HG03575 (cell line): ENCODE measurements around the gene WDR59.
"Not testable (repeated sequence)": the region's sequence is repeated elsewhere in the genome, so short reads cannot be mapped to it uniquely, and the experiment has no call there.

Experiments
- ATAC-seq: cut with Tn5 transposase; IDR thresholded peaks from one replicate; pipeline ENCODE4 v1.9.1; 2021; ENCODE audit not compliant: unreplicated experiment, insufficient number of reproducible peaks, low FRiP score; ENCODE audit errors: extremely low read depth

The WDR59 gene

GRCh38 chr16:74984529-74985296, at the start of gene WDR59:
WDR59 (minus strand) TSS chr16:74985123; CDS start chr16:74985017, 106 bp downstream.
- peak; percentile 97 for ATAC-seq

- no peak for ATAC-seq
Observed at GRCh38 chr16:75032655-75033054, 47.7 kb upstream of the WDR59 start.

GRCh38 chr16:75029854-75030253, 44.9 kb upstream of the WDR59 start:
- no peak for ATAC-seq

- no peak for ATAC-seq
Observed at GRCh38 chr16:75028544-75029135, 43.7 kb upstream of the WDR59 start.

- no peak for ATAC-seq
Observed at GRCh38 chr16:75027520-75028300, 42.8 kb upstream of the WDR59 start.

GRCh38 chr16:75026892-75027391, 42.0 kb upstream of the WDR59 start:
- ATAC-seq = no peak

- ATAC-seq = not testable (repeated sequence)
Observed at GRCh38 chr16:75026239-75026891, 41.4 kb upstream of the WDR59 start.

- ATAC-seq = no peak
Observed at GRCh38 chr16:75025761-75026160, 40.8 kb upstream of the WDR59 start.

GRCh38 chr16:75024594-75024993, 39.7 kb upstream of the WDR59 start:
- no peak for ATAC-seq

GRCh38 chr16:75024182-75024581, 39.3 kb upstream of the WDR59 start:
- no peak for ATAC-seq

GRCh38 chr16:75023009-75023408, 38.1 kb upstream of the WDR59 start:
- no peak for ATAC-seq

- ATAC-seq = no peak
Observed at GRCh38 chr16:75022567-75022966, 37.6 kb upstream of the WDR59 start.

- ATAC-seq = no peak
Observed at GRCh38 chr16:75021410-75021809, 36.5 kb upstream of the WDR59 start.

GRCh38 chr16:75019586-75019985, 34.7 kb upstream of the WDR59 start:
- no peak for ATAC-seq

GRCh38 chr16:75019007-75019406, 34.1 kb upstream of the WDR59 start:
- no peak for ATAC-seq

- ATAC-seq = no peak
Observed at GRCh38 chr16:75017670-75018525, 33.0 kb upstream of the WDR59 start.

- not testable (repeated sequence) for ATAC-seq
Observed at GRCh38 chr16:75016451-75017081, 31.6 kb upstream of the WDR59 start.

- ATAC-seq = no peak
Observed at GRCh38 chr16:75014318-75014717, 29.4 kb upstream of the WDR59 start.
